Esophagus squamous epithelium (tissue), 5 donors: ENCODE data around the gene PRR5. TPM values are rescaled to one million over a fixed set of nuclear protein-coding genes. Genes with fewer than 3 reads are reported as not detected.

ENCODE experiments used
- DNase-seq: peaks from one replicate; lab custom pipeline; 2025; lab: John Stamatoyannopoulos, UW
- H3K27ac ChIP-seq, 4 donors: fragments of 200-600 bp; sonication (generic); one replicate each; pipeline ENCODE4 v1.5.1; 2016 to 2019; ENCODE audit warnings: mild to moderate bottlenecking in 1 of 4
- H3K27me3 ChIP-seq, 4 donors: fragments of 200-600 bp; sonication (generic); 1 replicate in 3 of 4; 2 replicates in 1 of 4; pipeline versions ENCODE4 v1.5.1 to v1.6.0; 2017 to 2021; ENCODE audit warnings: antibody characterized with exemption in 1 of 4
- H3K36me3 ChIP-seq, 3 donors: fragments of 200-600 bp; sonication (generic); one replicate each; pipeline ENCODE4 v1.5.1; 2016 to 2019
- H3K4me1 ChIP-seq, 3 donors: fragments of 200-600 bp; sonication (generic); one replicate each; pipeline ENCODE4 v1.5.1; 2017 to 2019
- H3K4me3 ChIP-seq, 4 donors: fragments of 200-600 bp; sonication (generic); 1 replicate in 3 of 4; 2 replicates in 1 of 4; pipeline ENCODE4 v1.5.1; 2016 to 2019; ENCODE audit warnings: mild to moderate bottlenecking in 2 of 4, moderate library complexity in 1 of 4
- H3K9me3 ChIP-seq, 3 donors: fragments of 200-600 bp; sonication (generic); one replicate each; pipeline ENCODE4 v1.5.1; 2016 to 2019
- POLR2A ChIP-seq, 4 donors: fragments of 450-650 bp; IDR thresholded peaks; one replicate each; pipeline ENCODE4 v1.6.1; 2017; ENCODE audit warnings: antibody characterized with exemption in 4 of 4, mild to moderate bottlenecking in 4 of 4, moderate library complexity in 3 of 4
- WGBS, 2 donors: methylation state at CpG; one replicate each; pipeline ENCODE4 v1.1.5; 2018; 5-methylcytosine and 5-hydroxymethylcytosine counted together
- intact Hi-C: fragments of 100-400 bp; cut with DNase I; formaldehyde crosslinking; loops from one replicate; pipeline ENCODE4 v1.15.0; 2022
- total RNA-seq, 4 donors: library from RNA; depleted of rRNA; stranded (reverse); fragments of >200 nt; gene quantifications; one replicate each; pipeline ENCODE4 v1.1.0, GENCODE V29; 2016
- TF ChIP-seq, protein P1 (sequence below), 6 experiments: fragments of 450-650 bp in 4 of 6; fragments of 200-600 bp in 2 of 6; sonication (generic) in 2 of 6; IDR thresholded peaks; one replicate each; pipeline ENCODE4 v1.5.1; 2016 to 2019; ENCODE audit warnings: antibody characterized with exemption in 6 of 6, mild to moderate bottlenecking in 4 of 6, moderate library complexity in 4 of 6
- donor health status: DM: yes; HTN: yes; CAD: no.

The PRR5 gene
- total RNA-seq, 4 donors from 2014 or later: 20.8 to 33.0 (median 23.4) TPM

DNA sequence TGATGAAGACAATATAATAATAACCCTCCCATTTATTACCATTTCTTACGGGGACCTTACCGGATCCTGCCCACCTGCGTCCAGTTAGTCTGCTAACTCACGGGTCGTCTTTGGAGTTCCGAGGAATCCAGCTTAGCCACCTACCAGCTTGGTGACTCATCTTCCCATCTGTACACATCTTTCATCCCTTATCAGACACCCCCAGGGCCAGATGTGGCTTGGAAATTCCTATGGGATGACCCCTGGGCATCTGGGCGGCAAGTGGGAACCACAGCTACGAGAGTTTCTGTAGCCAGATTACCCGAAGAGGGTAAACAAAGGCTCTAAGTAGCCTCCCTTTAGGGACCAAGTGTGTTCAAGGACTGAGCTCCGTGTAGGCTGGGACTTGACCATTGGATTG, 12.8 kb upstream of the PRR5 start:
- no peak for DNase-seq
- H3K27me3 ChIP-seq: no peaks in the 10 kb centered on the region
- H3K9me3 ChIP-seq: no peaks in the 10 kb centered on the region
- H3K36me3 ChIP-seq: no peaks in the 10 kb centered on the region
- H3K4me3 ChIP-seq: no peak overlapping the region
- TF ChIP-seq POLR2A (IDR thresholded peaks at IDR 0.05): no peak
- TF ChIP-seq, protein P1, sequence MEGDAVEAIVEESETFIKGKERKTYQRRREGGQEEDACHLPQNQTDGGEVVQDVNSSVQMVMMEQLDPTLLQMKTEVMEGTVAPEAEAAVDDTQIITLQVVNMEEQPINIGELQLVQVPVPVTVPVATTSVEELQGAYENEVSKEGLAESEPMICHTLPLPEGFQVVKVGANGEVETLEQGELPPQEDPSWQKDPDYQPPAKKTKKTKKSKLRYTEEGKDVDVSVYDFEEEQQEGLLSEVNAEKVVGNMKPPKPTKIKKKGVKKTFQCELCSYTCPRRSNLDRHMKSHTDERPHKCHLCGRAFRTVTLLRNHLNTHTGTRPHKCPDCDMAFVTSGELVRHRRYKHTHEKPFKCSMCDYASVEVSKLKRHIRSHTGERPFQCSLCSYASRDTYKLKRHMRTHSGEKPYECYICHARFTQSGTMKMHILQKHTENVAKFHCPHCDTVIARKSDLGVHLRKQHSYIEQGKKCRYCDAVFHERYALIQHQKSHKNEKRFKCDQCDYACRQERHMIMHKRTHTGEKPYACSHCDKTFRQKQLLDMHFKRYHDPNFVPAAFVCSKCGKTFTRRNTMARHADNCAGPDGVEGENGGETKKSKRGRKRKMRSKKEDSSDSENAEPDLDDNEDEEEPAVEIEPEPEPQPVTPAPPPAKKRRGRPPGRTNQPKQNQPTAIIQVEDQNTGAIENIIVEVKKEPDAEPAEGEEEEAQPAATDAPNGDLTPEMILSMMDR (IDR thresholded peaks at IDR 0.05): no peak
- no peak overlapping the region for H3K27ac ChIP-seq
- H3K4me1 ChIP-seq: peaks cover 18 to 54% (median 24%) of the 10 kb centered on the region in 3 donors
- intact Hi-C loops: no loop called here
- WGBS, 2 donors: 74 to 79% methylated on average over 9 to 10 of the region's 10 CpGs

DNA sequence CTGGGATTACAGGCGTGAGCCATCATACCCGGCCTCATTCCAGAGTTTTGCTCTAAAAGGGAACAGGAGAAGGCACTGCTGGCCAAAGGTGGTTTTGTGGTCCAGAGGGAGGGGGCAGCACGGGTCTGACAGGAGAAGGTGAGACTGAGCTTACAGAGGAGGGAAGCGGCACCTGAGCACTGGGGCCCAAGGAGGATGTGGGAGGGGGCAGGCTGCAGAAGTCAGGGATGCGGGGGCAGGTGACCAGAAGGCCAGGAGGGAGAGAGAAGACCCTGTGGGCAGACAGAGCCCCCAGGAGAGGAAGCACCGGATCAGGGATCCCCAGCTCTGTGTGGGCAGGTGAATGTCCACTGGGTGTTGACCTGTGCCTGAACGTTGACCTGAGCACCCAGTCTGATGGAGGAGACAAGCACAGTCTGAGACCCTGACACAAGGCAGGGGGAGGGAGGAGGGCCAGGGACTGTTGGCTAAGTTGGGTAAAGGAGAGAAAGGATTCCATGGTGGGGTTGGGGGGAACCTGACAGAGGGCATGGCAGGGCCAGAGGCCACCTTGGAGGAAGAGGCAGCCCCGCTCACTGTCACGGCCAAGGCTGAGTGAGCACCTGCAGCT, 12.0 kb upstream of the PRR5 start:
- peaks cover 11 to 45% (median 18%) of the 10 kb centered on the region in 3 donors for H3K4me1 ChIP-seq
- no peaks in the 10 kb centered on the region for H3K9me3 ChIP-seq
- TF ChIP-seq, protein P1 (IDR thresholded peaks at IDR 0.05): no peak
- no peak for TF ChIP-seq POLR2A (IDR thresholded peaks at IDR 0.05)
- DNase-seq: no peak
- no peak overlapping the region for H3K4me3 ChIP-seq
- H3K36me3 ChIP-seq: no peaks in the 10 kb centered on the region
- intact Hi-C loops: no loop called here
- H3K27me3 ChIP-seq: no peaks in the 10 kb centered on the region
- H3K27ac ChIP-seq: no peak overlapping the region
- WGBS, 2 donors: 83 to 87% methylated on average over 7 of the region's 9 CpGs

DNA sequence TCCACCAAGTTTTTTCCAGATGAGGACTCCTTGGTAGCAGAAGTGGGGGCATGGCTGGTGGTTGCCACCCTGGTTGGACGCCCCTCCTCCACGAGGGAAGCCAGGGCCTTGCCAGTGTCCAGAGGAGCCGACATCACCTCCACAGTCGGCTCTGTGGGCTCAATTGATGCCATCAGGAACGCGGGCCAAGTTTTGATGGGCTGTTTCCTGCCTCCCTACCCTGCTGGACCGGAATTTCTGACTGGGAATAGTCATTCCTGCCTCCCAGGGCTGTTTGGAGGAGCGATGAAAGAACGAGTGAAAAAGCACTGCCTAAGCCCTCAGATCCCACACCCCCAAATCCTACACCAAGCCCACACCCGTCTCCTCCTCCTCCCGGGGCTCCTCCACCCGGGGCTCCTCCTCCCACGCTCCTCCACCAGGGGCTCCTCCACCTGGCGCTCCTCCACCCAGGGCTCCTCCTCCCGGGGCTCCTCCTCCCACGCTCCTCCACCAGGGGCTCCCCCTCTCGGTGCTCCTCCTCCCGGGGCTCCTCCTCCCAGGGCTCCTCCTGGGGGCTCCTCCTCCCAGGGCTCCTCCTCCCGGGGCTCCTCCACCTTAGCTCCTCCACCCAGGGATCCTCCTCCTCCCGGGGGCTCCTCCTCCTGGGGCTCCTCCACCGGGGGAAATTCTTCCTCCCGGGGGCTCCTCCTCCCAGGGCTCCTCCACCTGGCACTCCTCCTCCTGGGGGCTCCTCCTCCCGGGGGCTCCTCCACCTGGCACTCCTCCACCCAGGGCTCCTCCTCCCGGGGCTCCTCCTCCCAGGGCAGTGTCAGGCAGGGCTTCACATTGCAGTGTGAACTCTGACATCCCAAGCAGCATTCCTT, 10.0 kb upstream of the PRR5 start:
- intact Hi-C loops: no loop called here
- Histone ChIP-seq H3K27me3 (peaks cover 0 to under 1% (median 0%) of the 10 kb centered on the region in 4 donors), H3K4me3 (no peak overlapping the region), H3K27ac (peak overlapping the region in 2 of 4 donors; percentile 42 to 57), H3K4me1 (peaks cover 0 to 26% (median 6%) of the 10 kb centered on the region in 3 donors), H3K9me3 (no peaks in the 10 kb centered on the region), H3K36me3 (no peaks in the 10 kb centered on the region)
- 28 to 29% methylated on average over 20 to 23 of the region's 24 CpGs for WGBS, 2 donors
- DNase-seq: no peak
- TF ChIP-seq, protein P1 (IDR thresholded peaks at IDR 0.05): peak in 2 of 6 experiments; percentile 12 to 16
- TF ChIP-seq POLR2A (IDR thresholded peaks at IDR 0.05): no peak

DNA sequence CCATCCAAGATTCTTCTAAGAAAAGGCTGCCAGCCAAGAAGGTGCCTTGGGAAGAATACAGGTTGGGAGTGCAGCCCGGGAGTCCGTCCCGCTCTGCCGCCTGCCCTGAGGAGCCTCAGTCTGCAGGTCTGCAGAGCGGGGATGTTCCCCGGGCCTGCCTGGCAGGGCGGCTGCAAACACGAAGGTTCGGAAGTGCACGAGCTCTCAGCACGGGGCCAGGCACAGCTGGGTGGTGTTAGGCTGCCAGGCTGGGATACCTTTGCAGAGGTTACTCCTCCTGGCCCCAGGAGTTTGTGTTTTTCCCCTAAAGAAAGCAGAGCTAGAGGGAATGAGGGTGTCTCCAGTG, 9.4 kb upstream of the PRR5 start:
- Histone ChIP-seq H3K4me1 (peaks cover 2 to 27% (median 6%) of the 10 kb centered on the region in 3 donors), H3K36me3 (no peaks in the 10 kb centered on the region), H3K4me3 (no peak overlapping the region), H3K9me3 (no peaks in the 10 kb centered on the region), H3K27me3 (peaks cover 0 to 3% (median 0%) of the 10 kb centered on the region in 4 donors), H3K27ac (peak overlapping the region in 1 of 4 donors; percentile 42)
- WGBS, 2 donors: no CpG with 5 or more reads among the region's 11 CpGs
- no peak for DNase-seq
- intact Hi-C loops: no loop called here
- no peak for TF ChIP-seq POLR2A (IDR thresholded peaks at IDR 0.05)
- TF ChIP-seq, protein P1 (IDR thresholded peaks at IDR 0.05): no peak

DNA sequence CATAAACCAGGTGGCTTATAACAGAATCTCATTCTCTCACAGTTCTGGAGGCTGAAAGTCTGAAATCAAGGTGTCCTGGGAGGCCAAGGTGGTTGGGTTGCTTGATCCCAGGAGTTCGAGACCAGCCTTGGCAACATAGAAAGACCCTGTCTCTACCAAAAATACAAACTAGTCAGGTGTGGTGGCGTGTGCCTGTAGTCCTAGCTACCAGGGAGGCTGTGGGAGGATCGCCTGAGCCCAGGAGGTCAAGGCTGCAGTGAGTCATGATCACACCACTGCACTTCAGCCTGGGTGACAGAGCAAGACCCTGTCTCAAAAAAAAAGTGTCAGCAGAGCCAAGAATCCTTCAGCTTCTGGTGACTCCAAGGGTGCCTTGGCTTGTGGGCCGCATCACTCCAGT, 8.9 kb upstream of the PRR5 start:
- intact Hi-C loops: no loop called here
- DNase-seq: no peak
- Histone ChIP-seq H3K9me3 (no peaks in the 10 kb centered on the region), H3K27me3 (peaks cover 0 to 3% (median 0%) of the 10 kb centered on the region in 4 donors), H3K4me3 (no peak overlapping the region), H3K36me3 (no peaks in the 10 kb centered on the region), H3K4me1 (peaks cover 6 to 32% (median 7%) of the 10 kb centered on the region in 3 donors), H3K27ac (no peak overlapping the region)
- TF ChIP-seq POLR2A (IDR thresholded peaks at IDR 0.05): no peak
- TF ChIP-seq, protein P1 (IDR thresholded peaks at IDR 0.05): no peak
- 84 to 87% methylated on average over 3 to 4 of the region's 4 CpGs for WGBS, 2 donors
